Mucosa of rectum (tissue), 2 donors: ENCODE results near the gene STX4.
A peak's percentile ranks its signal among the peaks of the same experiment; 100 is the strongest.

Source experiments
- H3K27ac ChIP-seq, 2 donors: one replicate each; pipeline ENCODE4 v1.7.0; 2013; ENCODE audit warnings: inconsistent platforms in 2 of 2, low read depth in 2 of 2, low read length in 2 of 2
- H3K27me3 ChIP-seq, 2 donors: one replicate each; pipeline ENCODE4 v1.7.0; 2013; ENCODE audit warnings: low read length in 2 of 2; ENCODE audit not compliant: control insufficient read depth in 2 of 2, insufficient read depth in 2 of 2
- H3K36me3 ChIP-seq, 2 donors: one replicate each; pipeline ENCODE4 v1.7.0; 2013; ENCODE audit warnings: low read length in 2 of 2; ENCODE audit not compliant: control insufficient read depth in 2 of 2, insufficient read depth in 2 of 2
- H3K4me1 ChIP-seq, 2 donors: one replicate each; pipeline ENCODE4 v1.7.0; 2013; ENCODE audit warnings: low read length in 2 of 2, mild to moderate bottlenecking in 1 of 2; ENCODE audit not compliant: control insufficient read depth in 2 of 2, insufficient read depth in 2 of 2
- H3K4me3 ChIP-seq, 2 donors: one replicate each; pipeline ENCODE4 v1.7.0; 2013; ENCODE audit warnings: low read length in 2 of 2
- H3K9ac ChIP-seq, 2 donors: one replicate each; pipeline ENCODE4 v1.7.0; 2013; ENCODE audit warnings: low read length in 2 of 2, low read depth in 1 of 2, mild to moderate bottlenecking in 1 of 2
- H3K9me3 ChIP-seq, 2 donors: one replicate each; pipeline ENCODE4 v1.7.0; 2013; ENCODE audit warnings: low read length in 2 of 2; ENCODE audit not compliant: control insufficient read depth in 2 of 2
- donor health status: healthy.
- donor health status: Normal muscosa, but diverticular disease.

The STX4 gene

GRCh38 chr16:30991052-30991451 lies 42.3 kb upstream of the STX4 start:
- no peaks in the 10 kb centered on the region for H3K27me3 ChIP-seq
- no peak overlapping the region for H3K27ac ChIP-seq
- peaks cover 0 to 2% of the 10 kb centered on the region in 2 donors for H3K36me3 ChIP-seq
- peaks cover 0 to under 1% of the 10 kb centered on the region in 2 donors for H3K4me1 ChIP-seq
- no peaks in the 10 kb centered on the region for H3K9me3 ChIP-seq
- no peak overlapping the region for H3K4me3 ChIP-seq
- H3K9ac ChIP-seq: no peak overlapping the region

- Histone ChIP-seq H3K9ac (no peak overlapping the region), H3K36me3 (peaks cover 0 to 2% of the 10 kb centered on the region in 2 donors), H3K27ac (no peak overlapping the region), H3K9me3 (no peaks in the 10 kb centered on the region), H3K4me1 (peaks cover 4 to 8% of the 10 kb centered on the region in 2 donors), H3K4me3 (no peak overlapping the region), H3K27me3 (no peaks in the 10 kb centered on the region)
Observed at GRCh38 chr16:30992276-30992780, 41.0 kb upstream of the STX4 start.

GRCh38 chr16:30992931-30993816 lies 40.2 kb upstream of the STX4 start:
- Histone ChIP-seq H3K9me3 (no peaks in the 10 kb centered on the region), H3K27me3 (peaks cover 0 to 4% of the 10 kb centered on the region in 2 donors), H3K9ac (no peak overlapping the region), H3K4me1 (peaks cover 4 to 12% of the 10 kb centered on the region in 2 donors), H3K27ac (no peak overlapping the region), H3K4me3 (no peak overlapping the region), H3K36me3 (no peaks in the 10 kb centered on the region)

- peak overlapping the region in 1 of 2 donors; percentile 65 for H3K9ac ChIP-seq
- H3K27me3 ChIP-seq: peaks cover 0 to 4% of the 10 kb centered on the region in 2 donors
- H3K9me3 ChIP-seq: no peaks in the 10 kb centered on the region
- H3K27ac ChIP-seq: peak overlapping the region; percentile 62 to 77
- H3K4me3 ChIP-seq: peak overlapping the region; percentile 65 to 75
- peaks cover 4 to 12% of the 10 kb centered on the region in 2 donors for H3K4me1 ChIP-seq
- H3K36me3 ChIP-seq: no peaks in the 10 kb centered on the region
Observed at GRCh38 chr16:30995927-30996323, 37.4 kb upstream of the STX4 start.

GRCh38 chr16:30996324-30996984 lies 36.9 kb upstream of the STX4 start:
- Histone ChIP-seq H3K9me3 (no peaks in the 10 kb centered on the region), H3K27ac (peak overlapping the region; percentile 62 to 77), H3K27me3 (peaks cover 0 to 4% of the 10 kb centered on the region in 2 donors), H3K9ac (peak overlapping the region; percentile 65 to 68), H3K36me3 (no peaks in the 10 kb centered on the region), H3K4me3 (peak overlapping the region; percentile 75 to 77), H3K4me1 (peaks cover 4 to 12% of the 10 kb centered on the region in 2 donors)

GRCh38 chr16:30996985-30997724 lies 36.2 kb upstream of the STX4 start:
- Histone ChIP-seq H3K9ac (peak overlapping the region; percentile 65 to 68), H3K4me3 (peak overlapping the region; percentile 75 to 77), H3K36me3 (no peaks in the 10 kb centered on the region), H3K4me1 (peaks cover 4 to 12% of the 10 kb centered on the region in 2 donors), H3K27ac (peak overlapping the region; percentile 62 to 77), H3K27me3 (peaks cover 0 to 4% of the 10 kb centered on the region in 2 donors), H3K9me3 (no peaks in the 10 kb centered on the region)

- peaks cover 0 to 4% of the 10 kb centered on the region in 2 donors for H3K27me3 ChIP-seq
- H3K27ac ChIP-seq: peak overlapping the region in 1 of 2 donors; percentile 23
- H3K9ac ChIP-seq: peak overlapping the region; percentile 13 to 47
- no peaks in the 10 kb centered on the region for H3K9me3 ChIP-seq
- no peaks in the 10 kb centered on the region for H3K36me3 ChIP-seq
- H3K4me3 ChIP-seq: peak overlapping the region in 1 of 2 donors; percentile 59
- peaks cover 4 to 12% of the 10 kb centered on the region in 2 donors for H3K4me1 ChIP-seq
Observed at GRCh38 chr16:30997725-30998711, 35.3 kb upstream of the STX4 start.

GRCh38 chr16:30998852-30999761 lies 34.3 kb upstream of the STX4 start:
- Histone ChIP-seq H3K36me3 (no peaks in the 10 kb centered on the region), H3K4me1 (peaks cover 4 to 12% of the 10 kb centered on the region in 2 donors), H3K4me3 (no peak overlapping the region), H3K9me3 (no peaks in the 10 kb centered on the region), H3K27ac (no peak overlapping the region), H3K27me3 (peaks cover 0 to 6% of the 10 kb centered on the region in 2 donors), H3K9ac (no peak overlapping the region)
